K562 (cell line): ENCODE results near the gene AFAP1. TPM values are rescaled to one million over a fixed set of nuclear protein-coding genes. Genes with fewer than 3 reads are reported as not detected.

Experiments used
- ATAC-seq: fragments of 200-7000 bp; cut with Tn5 transposase; 3 replicates; pipeline ENCODE4 v1.9.1; 2020; ENCODE audit warnings: moderate library complexity
- BruUV-seq: library from RNA; stranded (reverse); fragments of 400-500 nt; replicated peaks from 2 replicates; lab custom pipeline; 2021; lab: Mats Ljungman, UMichigan
- CTCF ChIA-PET: fragments of 300-600 bp; formaldehyde crosslinking; extraction: SDS; loops from one replicate; lab custom pipeline; 2021; ENCODE audit warnings: low intra/inter-chr PET ratio; lab: Yijun Ruan, JAX
- POLR2A ChIA-PET: fragments of 300-600, 350-650 bp; sonication (Branson Sonifier 250); formaldehyde crosslinking; extraction: SDS; loops from one replicate; lab custom pipeline; 2021; ENCODE audit warnings: antibody characterized with exemption, inconsistent platforms; lab: Yijun Ruan, JAX
- DNase-seq, 4 experiments: peaks; one replicate each; pipeline versions ENCODE4 v3.0.0 to v3.0.0-alpha.2; 2011 to 2018; ENCODE audit warnings: low spot score in 3 of 4, mixed read lengths in 3 of 4; ENCODE audit errors: extremely low read depth in 1 of 4
- FAIRE-seq: peaks from 2 replicates; lab custom pipeline; 2011; peaks lifted over from hg19 to GRCh38; lab: Jason Lieb, UNC
- H2AFZ ChIP-seq: 2 replicates; pipeline ENCODE4 v1.6.0; 2011; ENCODE audit warnings: low read depth, low read length, control low read depth, inconsistent platforms
- H3K27ac ChIP-seq: fragments of 200-600 bp; 3 replicates; pipeline ENCODE4 v1.8.0; 2011; ENCODE audit warnings: low read depth, mild to moderate bottlenecking, control low read depth, inconsistent platforms, low read length, moderate library complexity, mixed read lengths; ENCODE audit errors: extremely low read depth
- H3K27me3 ChIP-seq, 2 experiments: fragments of 300-600 bp in 1 of 2; 2 replicates in 1 of 2; 3 replicates in 1 of 2; pipeline versions ENCODE4 v1.6.0 to v1.8.0; 2011; ENCODE audit warnings: inconsistent platforms in 2 of 2, low read length in 2 of 2, mild to moderate bottlenecking in 1 of 2, mixed read lengths in 1 of 2, moderate library complexity in 1 of 2; ENCODE audit not compliant: control insufficient read depth in 2 of 2, insufficient read depth in 2 of 2
- H3K36me3 ChIP-seq: fragments of 300-600 bp; 3 replicates; pipeline ENCODE4 v1.8.0; 2011; ENCODE audit warnings: mild to moderate bottlenecking, low read length, inconsistent platforms; ENCODE audit not compliant: control insufficient read depth, insufficient read depth
- H3K4me1 ChIP-seq, 2 experiments: fragments of 200-600 bp in 1 of 2; replicated peaks in 1 of 2; 2 replicates in 1 of 2; 3 replicates in 1 of 2; pipeline versions ENCODE4 v1.5.1 to v1.8.0; 2011; ENCODE audit warnings: inconsistent platforms in 2 of 2, low read length in 2 of 2, mild to moderate bottlenecking in 1 of 2, mixed read lengths in 1 of 2, moderate library complexity in 1 of 2; ENCODE audit not compliant: control insufficient read depth in 2 of 2, insufficient read depth in 2 of 2
- H3K4me2 ChIP-seq: 2 replicates; pipeline ENCODE4 v1.6.1; 2011; ENCODE audit warnings: low read length, control low read depth, inconsistent platforms, mixed read lengths; ENCODE audit not compliant: insufficient read depth
- H3K4me3 ChIP-seq: fragments of 200-600 bp; sonication (generic), shearing (Covaris generic); 2 replicates; pipeline ENCODE4 v1.5.1; 2016; ENCODE audit warnings: control low read depth, inconsistent platforms
- H3K79me2 ChIP-seq: fragments of 200-600 bp; 3 replicates; pipeline ENCODE4 v1.8.0; 2011; ENCODE audit warnings: low read length, inconsistent platforms; ENCODE audit not compliant: control insufficient read depth, insufficient read depth
- H3K9ac ChIP-seq, 2 experiments: 2 replicates each; pipeline versions ENCODE4 v1.6.0 to v1.6.1; 2011; ENCODE audit warnings: low read depth in 2 of 2, low read length in 2 of 2, control low read depth in 1 of 2, inconsistent platforms in 1 of 2, mild to moderate bottlenecking in 1 of 2, mixed read lengths in 1 of 2; ENCODE audit not compliant: insufficient read depth in 1 of 2
- H3K9me1 ChIP-seq: one replicate; pipeline ENCODE4 v1.6.0; 2011; ENCODE audit warnings: inconsistent platforms, mild to moderate bottlenecking, low read length, moderate library complexity; ENCODE audit not compliant: control insufficient read depth, insufficient read depth
- H3K9me3 ChIP-seq: replicated peaks from 2 replicates; pipeline ENCODE4 v1.5.1; 2011; ENCODE audit warnings: low read depth, low read length, inconsistent platforms; ENCODE audit not compliant: control insufficient read depth, insufficient read depth
- H4K20me1 ChIP-seq: replicated peaks from 2 replicates; pipeline ENCODE4 v1.6.1; 2011; ENCODE audit warnings: low read length, inconsistent platforms, mixed read lengths; ENCODE audit not compliant: control insufficient read depth, insufficient read depth
- BCOR ChIP-seq: fragments of 450-650 bp; IDR thresholded peaks from 2 replicates; pipeline ENCODE4 v1.6.1; 2016
- MCM5 ChIP-seq: fragments of 450-650 bp; IDR thresholded peaks from 2 replicates; pipeline ENCODE4 v1.6.1; 2016; ENCODE audit warnings: low read depth
- PTBP1 ChIP-seq: fragments of 200-400 bp; formaldehyde crosslinking; IDR thresholded peaks from 2 replicates; pipeline ENCODE4 v1.6.1; 2017; ENCODE audit warnings: low read depth, low read length
- RBM25 ChIP-seq: fragments of 200-400 bp; formaldehyde crosslinking; IDR thresholded peaks from 2 replicates; pipeline ENCODE4 v1.6.1; 2018; ENCODE audit warnings: low read length, low read depth, moderate library complexity; ENCODE audit not compliant: severe bottlenecking
- ZFP36 ChIP-seq: fragments of 150-350 bp; IDR thresholded peaks from 2 replicates; pipeline ENCODE4 v1.6.1; 2018; ENCODE audit warnings: low read length, low read depth; ENCODE audit not compliant: partially characterized antibody
- WGBS: fragments of 100-300 bp; shearing (Covaris generic); methylation state at CpG from one replicate; pipeline ENCODE4 v1.1.6; 2016; ENCODE audit warnings: low coverage, mixed read lengths; ENCODE audit not compliant: insufficient coverage; ENCODE audit errors: missing lambda C conversion rate; 5-methylcytosine and 5-hydroxymethylcytosine counted together
- in situ Hi-C: fragments of 300-500 bp; cut with MboI; formaldehyde crosslinking; loops from 4 replicates; pipeline ENCODE4 v1.15.0; 2018; ENCODE audit warnings: inconsistent platforms, mixed read lengths
- intact Hi-C: fragments of 100-400 bp; cut with micrococcal nuclease; formaldehyde crosslinking; loops from 2 replicates; pipeline ENCODE4 v1.14.2; 2022
- polyA plus RNA-seq, 8 experiments: library from polyadenylated mRNA; depleted of rRNA in 4 of 8; stranded (reverse) in 5 of 8; unstranded in 3 of 8; fragments of >200 nt; fragmentation: Nextera tagmentation in 2 of 8; fragmentation: Illumina TruSeq in 1 of 8; extraction: Ambion mirVana in 2 of 8; extraction: Trizol in 1 of 8; gene quantifications; 2 replicates each; pipeline versions ENCODE4 v1.2.1 to v1.2.3, GENCODE V29; 2011 to 2014; ENCODE audit warnings: inconsistent platforms in 1 of 8, missing spikeins in 1 of 8
- total RNA-seq, 7 experiments: library from RNA; depleted of rRNA in 6 of 7; stranded (reverse); fragments of >200 nt in 6 of 7; fragmentation: Illumina TruSeq in 2 of 7; extraction: Trizol in 2 of 7; gene quantifications; 2 replicates each; pipeline versions ENCODE4 v1.2.1 to v1.2.3, GENCODE V29; 2011 to 2021; ENCODE audit warnings: low replicate concordance in 1 of 7

Gene AFAP1
- total and polyA plus RNA-seq, 9 of the 15 experiments (the other 6 are each of a cell fraction or from before 2014, with no cell fraction given) = 0.07 to 0.42 (median 0.12) TPM; not detected in 1

DNA sequence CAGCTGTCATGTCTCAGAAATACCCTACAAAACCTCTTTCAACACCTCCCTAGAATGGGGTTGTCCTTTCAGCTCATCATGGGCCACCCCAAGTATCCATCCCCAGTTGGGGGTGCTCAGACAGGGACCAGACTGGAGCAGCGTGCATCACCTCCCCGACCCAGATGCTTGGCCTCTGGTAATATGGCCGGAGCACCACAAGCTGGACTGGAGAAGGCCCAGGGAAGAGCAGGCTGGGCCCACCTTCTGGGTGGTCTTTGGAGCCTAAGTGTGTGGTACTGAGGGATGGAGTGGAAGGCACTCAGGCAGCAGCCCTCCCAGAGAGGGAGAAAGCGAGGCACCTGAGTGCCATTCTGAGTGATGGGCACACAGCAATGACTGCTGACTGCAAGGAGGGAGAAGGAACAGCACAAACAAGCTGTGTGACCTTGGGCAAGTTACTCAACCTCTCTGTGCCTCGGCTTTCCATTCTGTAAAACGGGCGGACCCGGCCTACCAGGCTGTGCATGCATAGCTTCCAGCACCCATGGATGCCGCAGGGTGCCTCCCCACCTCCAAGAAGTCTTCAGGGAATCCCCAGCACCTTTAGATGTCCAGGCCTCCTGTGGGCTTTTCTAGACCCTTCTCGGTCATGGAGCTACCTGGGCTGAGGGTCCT is 228.2 kb downstream of the AFAP1 start:
- no TSS peak for BruUV-seq
- H4K20me1 ChIP-seq = peaks cover 9% of the 10 kb centered on the region
- CTCF ChIA-PET = no interaction called here
- in situ Hi-C loops = no loop called here
- WGBS = 2% methylated on average over 10 of the region's 10 CpGs
- peaks cover 0 to 3% of the 10 kb centered on the region in 2 experiments; a peak in 1 of 5 replicates for H3K4me1 ChIP-seq
- H3K9me1 ChIP-seq = no peaks in the 10 kb centered on the region
- H2AFZ ChIP-seq = no peak overlapping the region
- POLR2A ChIA-PET = interaction anchor here (0.6 to 1.6 kb wide), 4 partner anchors 9 to 522 kb away, joined by 3 read pairs; no protein-coding TSS in a partner anchor
- no peak overlapping the region for H3K27ac ChIP-seq
- peaks cover 2 to 50% of the 10 kb centered on the region in 2 experiments; a peak in 3 of 5 replicates for H3K27me3 ChIP-seq
- no peaks in the 10 kb centered on the region for H3K36me3 ChIP-seq
- no peak for ATAC-seq
- no peak overlapping the region for H3K9ac ChIP-seq
- H3K79me2 ChIP-seq = no peaks in the 10 kb centered on the region
- no peak for DNase-seq
- no peak overlapping the region for H3K4me2 ChIP-seq
- TF ChIP-seq PTBP1 (0 out of 2 replicates have a peak, but pooled peaks have one; percentile 16), BCOR (peak; percentile 52; the same call in 1 of the 2 replicates), ZFP36 (peak; percentile 80), MCM5 (no peak), RBM25 (peak; percentile 82)
- no peak for FAIRE-seq
- no peaks in the 10 kb centered on the region for H3K9me3 ChIP-seq
- no peak overlapping the region for H3K4me3 ChIP-seq
- intact Hi-C loops = no loop called here
